ENCODE measurements around the gene NDRG3.
A peak's percentile ranks its signal among the peaks of the same experiment; 100 is the strongest.

The NDRG3 gene

DNA sequence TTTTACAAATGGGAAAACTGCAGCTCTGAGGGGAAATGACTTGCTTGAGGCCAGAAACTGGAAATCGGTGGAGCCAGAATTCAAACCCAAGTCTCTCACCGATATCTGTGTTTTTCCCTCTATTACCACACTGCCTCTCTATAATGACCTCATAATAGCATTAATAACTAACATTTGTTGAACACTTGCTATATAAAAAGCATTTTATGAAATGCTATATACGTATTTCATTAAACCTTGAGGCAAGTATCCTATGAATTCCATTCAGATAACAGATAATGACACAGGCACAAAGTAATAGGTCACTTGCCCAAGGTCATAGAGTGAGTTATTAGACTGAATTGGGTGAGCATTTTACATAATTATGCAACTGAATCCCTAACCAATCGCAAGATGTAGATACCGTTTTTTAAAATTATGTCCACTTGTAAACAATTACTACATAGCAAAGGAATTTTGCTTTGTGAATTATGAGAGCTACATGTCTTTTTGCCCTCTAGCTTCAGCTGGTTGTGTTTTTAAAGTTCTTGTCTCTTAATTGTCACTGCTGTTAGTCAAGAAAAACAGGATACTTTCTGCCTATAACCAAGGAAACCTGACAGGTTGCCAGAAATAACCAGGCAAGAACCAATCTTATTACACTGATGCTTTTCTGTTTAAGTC, 23.0 kb upstream of the NDRG3 start:
- no peak for DNase-seq
- Histone ChIP-seq H3K36me3 (ENCODE audit: control insufficient read depth in 4 of 4, insufficient read depth in 4 of 4, low read length in 3 of 4) (peaks cover 5 to 27% (median 9%) of the 10 kb centered on the region in 4 experiments), H3K27ac (ENCODE audit: insufficient read depth in 1 of 2, low read depth in 1 of 2, low read length in 2 of 2, poor library complexity in 1 of 2, severe bottlenecking in 2 of 2) (no peak overlapping the region), H3K9me3 (ENCODE audit: control extremely low read depth in 1 of 5, control insufficient read depth in 4 of 5, insufficient read depth in 2 of 5, low read depth in 1 of 5, low read length in 4 of 5) (no peaks in the 10 kb centered on the region), H3K4me1 (ENCODE audit: control extremely low read depth in 1 of 4, control insufficient read depth in 4 of 4, insufficient read depth in 4 of 4, low read length in 3 of 4) (peaks cover 6 to 11% (median 9%) of the 10 kb centered on the region in 4 experiments), H3K4me3 (ENCODE audit: control insufficient read depth in 1 of 7, extremely low read depth in 1 of 7, insufficient read depth in 4 of 7, low read depth in 2 of 7, low read length in 6 of 7) (no peak overlapping the region), H3K27me3 (replicated peaks in 2 of 5; ENCODE audit: control insufficient read depth in 4 of 5, insufficient read depth in 5 of 5, low read length in 4 of 5) (no peaks in the 10 kb centered on the region)
- no CpG with 5 or more reads among the region's 5 CpGs for WGBS (ENCODE audit: insufficient coverage)
- ChIA-PET POLR2A (no interaction called here), CTCF (interaction anchor here (0.6 to 3.4 kb wide), 3 partner anchors 13 to 98 kb away, joined by 3 to 20 read pairs (median 4); no protein-coding TSS in a partner anchor)

DNA sequence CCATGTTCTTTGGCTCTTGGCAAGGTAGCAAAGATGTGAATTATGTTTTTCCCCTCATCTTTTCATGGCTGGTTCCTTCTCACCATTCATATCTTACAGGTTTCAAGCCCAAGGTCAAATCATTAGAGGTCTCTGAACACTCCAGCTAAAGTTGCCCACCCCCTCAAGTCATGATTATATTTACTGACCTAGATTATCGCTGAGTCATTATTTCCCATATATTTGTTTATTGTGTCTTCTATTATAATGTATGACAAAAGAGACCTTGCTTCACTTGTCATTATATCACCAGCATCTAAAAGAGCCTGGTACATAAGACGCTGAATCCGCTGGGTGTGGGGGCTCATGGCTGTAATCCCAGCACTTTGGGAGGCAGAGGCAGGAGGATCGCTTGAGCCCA, 15.2 kb upstream of the NDRG3 start:
- H3K27ac ChIP-seq (ENCODE audit: insufficient read depth in 1 of 2, low read depth in 1 of 2, low read length in 2 of 2, poor library complexity in 1 of 2, severe bottlenecking in 2 of 2): no peak overlapping the region
- H3K4me3 ChIP-seq (ENCODE audit: control insufficient read depth in 1 of 7, extremely low read depth in 1 of 7, insufficient read depth in 4 of 7, low read depth in 2 of 7, low read length in 6 of 7): no peak overlapping the region
- CTCF ChIA-PET: no interaction called here
- H3K9me3 ChIP-seq (ENCODE audit: control extremely low read depth in 1 of 5, control insufficient read depth in 4 of 5, insufficient read depth in 2 of 5, low read depth in 1 of 5, low read length in 4 of 5): no peaks in the 10 kb centered on the region
- 100% methylated on average over 1 of the region's 4 CpGs for WGBS (ENCODE audit: insufficient coverage)
- no peak for DNase-seq
- POLR2A ChIA-PET: no interaction called here
- peaks cover 5 to 21% (median 12%) of the 10 kb centered on the region in 4 experiments for H3K4me1 ChIP-seq (ENCODE audit: control extremely low read depth in 1 of 4, control insufficient read depth in 4 of 4, insufficient read depth in 4 of 4, low read length in 3 of 4)
- H3K36me3 ChIP-seq (ENCODE audit: control insufficient read depth in 4 of 4, insufficient read depth in 4 of 4, low read length in 3 of 4): peaks cover 3 to 40% (median 5%) of the 10 kb centered on the region in 4 experiments
- no peaks in the 10 kb centered on the region for H3K27me3 ChIP-seq (replicated peaks in 2 of 5; ENCODE audit: control insufficient read depth in 4 of 5, insufficient read depth in 5 of 5, low read length in 4 of 5)

DNA sequence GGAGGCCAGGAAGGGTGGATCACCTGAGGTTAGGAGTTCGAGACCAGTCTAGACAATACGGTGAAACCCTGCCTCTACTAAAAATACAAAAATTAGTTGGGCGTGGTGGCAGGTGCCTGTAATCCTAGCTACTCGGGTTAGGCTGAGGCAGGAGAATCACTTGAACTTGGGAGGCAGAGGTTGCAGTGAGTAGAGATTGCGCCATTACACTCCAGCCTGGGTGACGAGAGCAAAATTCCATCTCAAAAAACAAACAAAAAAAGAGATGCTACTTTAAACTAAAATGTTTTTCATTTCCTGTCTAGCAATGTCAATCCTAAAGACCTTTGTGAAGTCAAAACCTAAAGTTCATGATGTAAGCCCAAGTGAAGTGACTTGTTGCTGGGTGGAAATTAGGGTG, 14.8 kb upstream of the NDRG3 start:
- Histone ChIP-seq H3K4me1 (ENCODE audit: control extremely low read depth in 1 of 4, control insufficient read depth in 4 of 4, insufficient read depth in 4 of 4, low read length in 3 of 4) (peaks cover 5 to 21% (median 12%) of the 10 kb centered on the region in 4 experiments), H3K9me3 (ENCODE audit: control extremely low read depth in 1 of 5, control insufficient read depth in 4 of 5, insufficient read depth in 2 of 5, low read depth in 1 of 5, low read length in 4 of 5) (no peaks in the 10 kb centered on the region), H3K27me3 (replicated peaks in 2 of 5; ENCODE audit: control insufficient read depth in 4 of 5, insufficient read depth in 5 of 5, low read length in 4 of 5) (no peaks in the 10 kb centered on the region), H3K27ac (ENCODE audit: insufficient read depth in 1 of 2, low read depth in 1 of 2, low read length in 2 of 2, poor library complexity in 1 of 2, severe bottlenecking in 2 of 2) (no peak overlapping the region), H3K4me3 (ENCODE audit: control insufficient read depth in 1 of 7, extremely low read depth in 1 of 7, insufficient read depth in 4 of 7, low read depth in 2 of 7, low read length in 6 of 7) (no peak overlapping the region), H3K36me3 (ENCODE audit: control insufficient read depth in 4 of 4, insufficient read depth in 4 of 4, low read length in 3 of 4) (peaks cover 3 to 41% (median 5%) of the 10 kb centered on the region in 4 experiments)
- no peak for DNase-seq
- CTCF ChIA-PET: no interaction called here
- WGBS (ENCODE audit: insufficient coverage): 96% methylated on average over 4 of the region's 6 CpGs
- POLR2A ChIA-PET: no interaction called here

DNA sequence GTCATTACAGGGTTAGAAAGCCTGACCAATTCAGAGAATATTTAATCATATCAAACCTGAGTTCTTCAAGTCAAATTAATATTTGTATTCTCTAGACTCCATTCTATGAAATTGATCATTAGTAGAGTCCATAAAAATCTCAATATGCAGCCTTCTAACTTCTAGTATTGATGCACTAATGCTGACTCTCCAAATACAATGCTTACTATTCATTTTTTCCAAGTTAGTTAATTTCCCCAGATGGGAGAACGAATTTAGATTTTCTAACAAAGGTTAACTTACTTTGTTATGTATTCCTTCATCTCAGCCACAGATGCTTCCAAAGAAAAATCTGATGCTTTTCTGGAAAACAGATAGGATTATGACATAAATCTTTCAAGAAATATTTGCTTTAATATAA, 12.4 kb upstream of the NDRG3 start:
- CTCF ChIA-PET: interaction anchor here (2.6 to 4.1 kb wide), 3 partner anchors 11 to 16 kb away, joined by 11 to 20 read pairs (median 13); partner anchors contain the start of genes DSN1 and NDRG3
- H3K27ac ChIP-seq (ENCODE audit: insufficient read depth in 1 of 2, low read depth in 1 of 2, low read length in 2 of 2, poor library complexity in 1 of 2, severe bottlenecking in 2 of 2): peak overlapping the region in 1 of 2 experiments; percentile 57
- no CpG with 5 or more reads among the region's 1 CpG for WGBS (ENCODE audit: insufficient coverage)
- no peaks in the 10 kb centered on the region for H3K27me3 ChIP-seq (replicated peaks in 2 of 5; ENCODE audit: control insufficient read depth in 4 of 5, insufficient read depth in 5 of 5, low read length in 4 of 5)
- H3K36me3 ChIP-seq (ENCODE audit: control insufficient read depth in 4 of 4, insufficient read depth in 4 of 4, low read length in 3 of 4): peaks cover 3 to 57% (median 16%) of the 10 kb centered on the region in 4 experiments
- H3K4me1 ChIP-seq (ENCODE audit: control extremely low read depth in 1 of 4, control insufficient read depth in 4 of 4, insufficient read depth in 4 of 4, low read length in 3 of 4): peaks cover 5 to 24% (median 12%) of the 10 kb centered on the region in 4 experiments
- no peak for DNase-seq
- POLR2A ChIA-PET: no interaction called here
- H3K4me3 ChIP-seq (ENCODE audit: control insufficient read depth in 1 of 7, extremely low read depth in 1 of 7, insufficient read depth in 4 of 7, low read depth in 2 of 7, low read length in 6 of 7): no peak overlapping the region
- H3K9me3 ChIP-seq (ENCODE audit: control extremely low read depth in 1 of 5, control insufficient read depth in 4 of 5, insufficient read depth in 2 of 5, low read depth in 1 of 5, low read length in 4 of 5): no peaks in the 10 kb centered on the region

DNA sequence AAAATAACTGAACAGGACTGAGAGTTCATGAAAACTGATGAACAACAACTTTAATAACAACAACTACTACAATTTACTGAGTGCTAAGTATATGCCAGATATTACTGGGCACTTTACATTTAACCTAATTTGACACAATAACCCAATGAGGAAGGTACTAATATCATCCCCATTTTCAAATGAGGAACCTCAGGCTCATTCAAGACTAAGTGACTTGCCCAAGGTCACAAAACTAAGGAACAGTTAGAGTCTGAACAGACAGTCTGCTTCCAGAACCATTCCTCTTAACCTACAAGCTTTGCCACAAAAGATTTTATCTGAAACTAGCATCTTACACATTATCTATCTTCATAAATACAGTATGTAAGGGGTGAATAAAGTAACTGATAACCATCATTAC, 10.6 kb upstream of the NDRG3 start:
- ChIA-PET CTCF (interaction anchor here (1.0 to 4.1 kb wide), 8 partner anchors 11 to 251 kb away, joined by 3 to 20 read pairs (median 9); partner anchors contain the start of genes DSN1, NDRG3 and RAB5IF), POLR2A (interaction anchor here (1.6 kb wide), 1 partner anchor 17 kb away, joined by 3 read pairs; the partner anchor contains the start of gene DSN1)
- no peak overlapping the region for H3K4me3 ChIP-seq (ENCODE audit: control insufficient read depth in 1 of 7, extremely low read depth in 1 of 7, insufficient read depth in 4 of 7, low read depth in 2 of 7, low read length in 6 of 7)
- H3K27ac ChIP-seq (ENCODE audit: insufficient read depth in 1 of 2, low read depth in 1 of 2, low read length in 2 of 2, poor library complexity in 1 of 2, severe bottlenecking in 2 of 2): no peak overlapping the region
- peaks cover 7 to 56% (median 28%) of the 10 kb centered on the region in 4 experiments for H3K36me3 ChIP-seq (ENCODE audit: control insufficient read depth in 4 of 4, insufficient read depth in 4 of 4, low read length in 3 of 4)
- no peak for DNase-seq
- H3K4me1 ChIP-seq (ENCODE audit: control extremely low read depth in 1 of 4, control insufficient read depth in 4 of 4, insufficient read depth in 4 of 4, low read length in 3 of 4): peaks cover 5 to 24% (median 12%) of the 10 kb centered on the region in 4 experiments
- no peaks in the 10 kb centered on the region for H3K27me3 ChIP-seq (replicated peaks in 2 of 5; ENCODE audit: control insufficient read depth in 4 of 5, insufficient read depth in 5 of 5, low read length in 4 of 5)
- no peaks in the 10 kb centered on the region for H3K9me3 ChIP-seq (ENCODE audit: control extremely low read depth in 1 of 5, control insufficient read depth in 4 of 5, insufficient read depth in 2 of 5, low read depth in 1 of 5, low read length in 4 of 5)

DNA sequence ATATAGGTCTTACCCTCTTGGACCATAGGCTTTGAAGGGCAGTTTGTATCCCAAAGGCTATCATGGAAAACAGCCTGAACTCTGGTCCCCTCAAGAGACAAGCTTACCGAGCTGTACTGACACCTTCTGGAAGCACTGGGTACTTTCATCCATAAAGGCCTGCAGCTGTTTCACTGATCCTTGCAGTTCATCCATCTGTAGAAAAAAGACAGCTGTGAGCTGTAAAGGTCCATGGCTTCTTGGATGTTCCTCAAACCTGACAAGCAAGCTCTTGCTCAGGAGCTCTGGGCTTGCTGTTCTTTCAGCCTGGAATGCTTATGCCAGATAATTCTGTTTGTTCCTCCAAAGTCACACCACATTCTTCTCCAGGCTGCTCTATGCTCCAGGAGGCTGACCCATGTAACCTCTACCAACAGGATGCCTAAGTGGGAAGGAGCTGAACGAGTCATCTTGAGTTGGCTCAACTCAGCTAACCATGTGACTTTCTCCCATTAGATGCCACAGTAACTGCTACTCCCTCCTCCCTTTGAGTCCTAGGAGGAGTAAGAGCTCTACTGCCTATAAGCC, 8.8 kb upstream of the NDRG3 start:
- POLR2A ChIA-PET: no interaction called here
- Histone ChIP-seq H3K9me3 (ENCODE audit: control extremely low read depth in 1 of 5, control insufficient read depth in 4 of 5, insufficient read depth in 2 of 5, low read depth in 1 of 5, low read length in 4 of 5) (no peaks in the 10 kb centered on the region), H3K27me3 (replicated peaks in 2 of 5; ENCODE audit: control insufficient read depth in 4 of 5, insufficient read depth in 5 of 5, low read length in 4 of 5) (no peaks in the 10 kb centered on the region), H3K27ac (ENCODE audit: insufficient read depth in 1 of 2, low read depth in 1 of 2, low read length in 2 of 2, poor library complexity in 1 of 2, severe bottlenecking in 2 of 2) (no peak overlapping the region), H3K4me1 (ENCODE audit: control extremely low read depth in 1 of 4, control insufficient read depth in 4 of 4, insufficient read depth in 4 of 4, low read length in 3 of 4) (peaks cover 5 to 24% (median 12%) of the 10 kb centered on the region in 4 experiments), H3K4me3 (ENCODE audit: control insufficient read depth in 1 of 7, extremely low read depth in 1 of 7, insufficient read depth in 4 of 7, low read depth in 2 of 7, low read length in 6 of 7) (no peak overlapping the region), H3K36me3 (ENCODE audit: control insufficient read depth in 4 of 4, insufficient read depth in 4 of 4, low read length in 3 of 4) (peaks cover 4 to 52% (median 31%) of the 10 kb centered on the region in 4 experiments)
- CTCF ChIA-PET: interaction anchor here (0.8 to 4.1 kb wide), 22 partner anchors 8 to 539 kb away, joined by 3 to 20 read pairs (median 4); partner anchors contain the start of genes DSN1, RAB5IF and SLA2
- WGBS (ENCODE audit: insufficient coverage): 16% methylated on average over 2 of the region's 2 CpGs
- DNase-seq: peak; percentile 60 to 76 (median 68)

DNA sequence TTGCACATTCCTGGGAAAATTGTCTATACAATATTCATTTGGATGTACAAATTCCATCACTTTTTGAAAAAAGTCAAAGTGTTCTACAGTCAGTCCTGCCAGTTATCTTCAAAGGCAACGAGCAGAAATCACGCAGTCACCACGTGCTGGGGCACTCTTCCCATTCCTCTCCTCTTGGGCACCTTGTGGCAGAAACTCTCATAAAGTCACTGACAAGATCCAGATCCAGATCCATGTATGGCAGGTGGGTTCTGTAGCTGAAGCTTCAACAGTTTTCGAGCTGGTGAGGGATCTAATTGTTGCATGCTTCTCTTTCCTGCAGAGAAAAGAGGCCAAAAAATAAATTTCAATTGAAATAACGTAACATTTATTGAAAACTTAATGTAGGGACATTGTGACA, 6.7 kb upstream of the NDRG3 start:
- ChIA-PET CTCF (no interaction called here), POLR2A (no interaction called here)

More for the DNA sequence above, 6.7 kb upstream of the NDRG3 start:
- WGBS (ENCODE audit: insufficient coverage): 92% methylated on average over 4 of the region's 5 CpGs
- DNase-seq: no peak
- Histone ChIP-seq H3K4me1 (ENCODE audit: control extremely low read depth in 1 of 4, control insufficient read depth in 4 of 4, insufficient read depth in 4 of 4, low read length in 3 of 4) (peaks cover 4 to 14% (median 7%) of the 10 kb centered on the region in 4 experiments), H3K9me3 (ENCODE audit: control extremely low read depth in 1 of 5, control insufficient read depth in 4 of 5, insufficient read depth in 2 of 5, low read depth in 1 of 5, low read length in 4 of 5) (no peaks in the 10 kb centered on the region), H3K4me3 (ENCODE audit: control insufficient read depth in 1 of 7, extremely low read depth in 1 of 7, insufficient read depth in 4 of 7, low read depth in 2 of 7, low read length in 6 of 7) (no peak overlapping the region), H3K27me3 (replicated peaks in 2 of 5; ENCODE audit: control insufficient read depth in 4 of 5, insufficient read depth in 5 of 5, low read length in 4 of 5) (no peaks in the 10 kb centered on the region), H3K27ac (ENCODE audit: insufficient read depth in 1 of 2, low read depth in 1 of 2, low read length in 2 of 2, poor library complexity in 1 of 2, severe bottlenecking in 2 of 2) (no peak overlapping the region), H3K36me3 (ENCODE audit: control insufficient read depth in 4 of 4, insufficient read depth in 4 of 4, low read length in 3 of 4) (peaks cover 4 to 44% (median 31%) of the 10 kb centered on the region in 4 experiments)
